ENCODE measurements around the gene RBM47. TPM values are rescaled to one million over a fixed set of nuclear protein-coding genes. Genes with fewer than 3 reads are reported as not detected.

Gene RBM47
- total RNA-seq, 1 experiment from 2014 or later, result 70.3 TPM

- Histone ChIP-seq H3K27me3 (ENCODE audit: insufficient read depth, low read length) (no peaks in the 10 kb centered on the region), H3K79me2 (ENCODE audit: insufficient read depth, low read length) (peaks cover 6% of the 10 kb centered on the region), H2AK5ac (ENCODE audit: insufficient read length, low read length) (no peak overlapping the region), H3K4ac (ENCODE audit: low read depth, low read length) (no peak overlapping the region), H4K5ac (ENCODE audit: insufficient read length, low read depth, low read length) (no peak overlapping the region), H3K23me2 (ENCODE audit: insufficient read length, low read depth, low read length, poor library complexity, severe bottlenecking) (no peaks in the 10 kb centered on the region), H3K4me2 (ENCODE audit: insufficient read depth, insufficient read length, low read length) (no peak overlapping the region), H3K79me1 (ENCODE audit: insufficient read depth, low read depth, low read length, poor library complexity, severe bottlenecking) (no peaks in the 10 kb centered on the region), H2BK5ac (ENCODE audit: insufficient read length, low read length) (no peak overlapping the region), H2BK12ac (ENCODE audit: insufficient read length, low read depth, low read length) (no peak overlapping the region), H3K4me1 (ENCODE audit: insufficient read depth, low read length) (no peaks in the 10 kb centered on the region), H2BK15ac (ENCODE audit: low read depth, low read length) (no peak overlapping the region), H3K23ac (ENCODE audit: insufficient read length, low read depth, low read length) (no peak overlapping the region), H3K18ac (ENCODE audit: insufficient read length, low read depth, low read length) (no peak overlapping the region), H2BK120ac (ENCODE audit: low read depth, low read length, poor library complexity, severe bottlenecking) (no peak overlapping the region), H4K20me1 (ENCODE audit: control insufficient read depth, insufficient read depth, insufficient read length) (no peaks in the 10 kb centered on the region), H2AFZ (ENCODE audit: low read length) (no peak overlapping the region), H3K9ac (ENCODE audit: extremely low read depth, insufficient read length, low read length) (no peak overlapping the region), H2BK20ac (ENCODE audit: low read depth, low read length, poor library complexity, severe bottlenecking) (no peak overlapping the region), H3K56ac (ENCODE audit: insufficient read length, low read depth, low read length) (no peak overlapping the region), H4K8ac (replicated peaks; ENCODE audit: insufficient read length, low read depth, low read length) (no peak overlapping the region), H3T11ph (ENCODE audit: low read length) (no peak overlapping the region), H3K9me3 (ENCODE audit: control insufficient read depth, low read depth, low read length) (no peaks in the 10 kb centered on the region), H4K91ac (ENCODE audit: insufficient read length, low read depth, low read length) (no peak overlapping the region), H3K27ac (ENCODE audit: insufficient read length, low read depth, low read length) (no peak overlapping the region), H3K14ac (ENCODE audit: insufficient read depth, low read length) (no peak overlapping the region)
- Mint-ChIP-seq H3K36me3 (ENCODE audit: insufficient read depth in 1 of 3, low read depth in 3 of 3) (peaks cover 8 to 63% (median 16%) of the 10 kb centered on the region in 3 experiments; a peak in 5 of 7 replicates), H3K9me3 (no peaks in the 10 kb centered on the region), H3K27ac (no peak overlapping the region), H3K4me3 (no peak overlapping the region), H3K27me3 (ENCODE audit: low read depth) (no peaks in the 10 kb centered on the region), H3K4me1 (peaks cover 7 to 8% of the 10 kb centered on the region in 2 experiments)
- no peak for DNase-seq
- no peak for TF ChIP-seq CTCF (conservative IDR thresholded peaks at IDR 0.05)
- no CpG with 5 or more reads among the region's 7 CpGs for whole genome bisulfite sequencing (ENCODE audit: extremely low coverage, insufficient read length, low lambda C conversion rate)
These were observed 88.9 kb downstream of the RBM47 start for GRCh38 chr4:40540800-40541199.

Measured in H9 (cell line).